IPS-NIHi7 (cell line): ENCODE data around the gene UGT2B28.
"Not testable (repeated sequence)": the region's sequence is repeated elsewhere in the genome, so short reads cannot be mapped to it uniquely, and the experiment has no call there.

ENCODE experiments used
- DNase-seq: peaks from one replicate; pipeline ENCODE4 v3.0.0; 2012; ENCODE audit warnings: mixed read lengths; ENCODE audit errors: extremely low spot score

Gene UGT2B28

DNA sequence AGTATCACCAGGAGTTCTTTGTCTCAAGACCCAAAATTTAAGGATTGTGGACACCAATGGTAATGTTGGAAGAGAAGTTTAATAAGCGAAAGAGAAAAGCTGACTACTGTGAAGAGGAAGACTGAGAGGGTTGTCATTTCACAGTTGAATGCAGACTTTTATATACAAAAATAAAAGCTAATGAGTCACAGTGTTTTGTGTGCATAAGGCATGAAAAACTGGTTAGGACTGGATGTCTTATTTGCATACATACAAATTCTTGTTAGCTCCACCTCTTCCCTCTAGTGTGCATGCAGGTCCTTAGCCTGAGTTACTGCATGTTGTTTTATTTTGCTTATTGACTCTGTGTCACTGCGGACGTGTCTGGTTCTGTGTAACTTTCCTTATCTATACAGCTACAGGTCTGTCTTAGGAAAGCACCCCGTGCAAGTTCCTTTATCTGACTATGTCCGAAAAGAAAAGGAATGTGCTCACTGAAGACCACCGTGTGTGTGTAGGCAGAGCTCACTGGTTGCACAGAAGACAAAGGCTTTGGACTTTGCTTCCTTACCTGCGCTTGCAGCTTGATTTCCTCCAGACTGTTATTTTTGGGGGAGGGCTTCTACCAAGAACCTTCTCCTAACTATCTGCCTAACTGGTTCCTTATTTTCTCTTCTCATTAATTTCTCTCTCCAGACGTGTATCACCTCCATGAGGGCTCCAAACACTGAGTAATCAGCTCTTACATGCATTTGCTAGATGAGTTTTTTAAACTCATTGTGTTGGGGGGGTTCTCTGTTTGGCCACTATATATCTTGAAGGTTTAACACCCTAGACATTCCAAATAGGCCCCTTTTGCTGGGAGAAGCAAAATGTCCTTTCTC, 63.5 kb downstream of the UGT2B28 start:
- not testable (repeated sequence) for DNase-seq
